Stimulated activated CD8-positive, alpha-beta memory T cell treated with anti-CD3 and anti-CD28 coated beads, Interleukin-15, amount 100 ng/mL, for 48 hours (primary cell): Measurements from ENCODE around the gene DSTYK.

Experiments used
- DNase-seq, 2 donors: peaks; one replicate each; pipeline ENCODE4 v3.0.0-alpha.2; 2020; ENCODE audit warnings: low read depth in 2 of 2

DSTYK gene

GRCh38 chr1:205129447-205130029 is 82.0 kb downstream of the DSTYK start:
- DNase-seq, result no peak

DNA sequence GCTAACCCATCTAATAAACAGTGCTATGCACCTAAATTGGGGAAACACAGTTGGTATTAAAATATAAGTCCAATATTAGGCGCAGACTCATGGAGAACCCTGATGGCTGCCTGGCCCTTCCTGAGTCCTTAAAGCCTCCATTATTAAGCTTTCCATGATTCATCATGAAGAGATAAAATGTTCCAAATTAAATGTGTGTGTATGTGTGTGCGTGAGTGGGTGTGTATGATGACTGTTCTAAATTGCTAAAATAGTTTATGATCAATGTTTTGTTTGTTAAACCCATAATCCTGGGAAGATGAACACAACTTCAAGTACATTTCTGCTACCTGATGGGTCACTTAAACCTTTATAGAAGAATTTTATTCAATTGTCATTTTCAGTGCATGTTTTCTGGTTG is 83.5 kb downstream of the DSTYK start:
- DNase-seq, result no peak

- no peak for DNase-seq
Observed at GRCh38 chr1:205127646-205128045, 83.9 kb downstream of the DSTYK start.

DNA sequence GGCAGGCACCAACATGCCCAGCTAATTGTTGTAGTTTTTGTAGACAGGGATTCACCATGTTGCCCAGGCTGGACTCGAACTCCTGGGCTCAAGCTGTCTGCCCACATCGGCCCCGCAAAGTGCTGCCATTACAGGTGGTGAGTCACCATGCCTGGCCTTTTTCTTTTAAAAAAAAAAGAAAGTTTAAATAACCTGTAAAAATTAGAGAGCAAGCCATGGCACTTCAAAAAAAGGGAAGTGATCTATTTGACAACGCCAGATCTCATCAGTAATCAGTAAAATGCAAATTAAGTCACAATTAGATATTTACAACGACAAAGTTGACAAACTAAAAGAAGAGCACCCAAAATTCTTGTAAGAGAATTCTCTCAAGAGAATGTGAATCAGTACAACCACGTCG is 86.8 kb downstream of the DSTYK start:
- no peak for DNase-seq

- DNase-seq, result no peak
Observed at GRCh38 chr1:205122489-205122882, 89.0 kb downstream of the DSTYK start.

- peak; percentile 89 to 92 for DNase-seq
Observed at GRCh38 chr1:205121660-205122488, 89.6 kb downstream of the DSTYK start, which contains the start of gene RBBP5. Gene RBBP5 (minus strand): TSS chr1:205121978. CDS start chr1:205121873, 105 bp downstream.

- DNase-seq, result no peak
Observed at GRCh38 chr1:205118752-205119151, 92.8 kb downstream of the DSTYK start.

DNA sequence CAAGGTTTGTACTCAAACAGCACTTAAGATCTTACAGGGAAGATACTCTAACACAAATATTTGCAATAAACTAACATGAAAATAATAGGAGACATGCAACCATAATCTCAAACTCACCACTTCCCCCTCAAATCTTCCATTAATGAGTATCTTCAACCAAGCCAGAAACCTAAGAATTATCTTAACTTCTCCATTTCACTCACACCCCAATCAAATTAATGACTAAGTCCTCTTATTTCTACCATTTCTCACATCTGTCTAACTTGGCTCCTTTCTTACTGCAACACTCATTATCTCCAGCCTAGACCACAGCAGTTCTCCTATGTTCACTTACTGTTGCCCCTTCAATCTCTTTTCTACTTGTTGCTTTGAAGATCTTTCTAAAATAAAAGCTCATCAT is 100.1 kb downstream of the DSTYK start:
- no peak for DNase-seq

DNA sequence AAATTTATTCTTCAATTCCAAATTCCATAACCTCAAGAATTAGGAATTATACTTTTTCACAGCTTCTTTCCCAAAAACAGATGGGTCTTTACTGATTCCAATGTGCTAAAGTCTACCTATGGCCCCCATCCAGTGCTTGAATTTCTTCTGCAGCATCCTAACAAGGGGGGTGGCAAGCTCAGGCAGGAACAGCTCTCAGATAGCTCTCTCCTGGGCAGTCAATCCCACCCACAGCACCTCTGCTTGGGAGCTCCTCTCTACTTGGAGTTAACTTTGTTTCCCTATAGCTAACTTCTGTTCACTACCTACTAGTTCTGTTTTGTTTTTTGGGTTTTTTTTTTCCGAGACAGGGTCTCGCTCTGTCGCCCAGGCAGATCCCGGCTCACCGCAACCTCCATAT is 101.8 kb downstream of the DSTYK start:
- DNase-seq, result no peak

DNA sequence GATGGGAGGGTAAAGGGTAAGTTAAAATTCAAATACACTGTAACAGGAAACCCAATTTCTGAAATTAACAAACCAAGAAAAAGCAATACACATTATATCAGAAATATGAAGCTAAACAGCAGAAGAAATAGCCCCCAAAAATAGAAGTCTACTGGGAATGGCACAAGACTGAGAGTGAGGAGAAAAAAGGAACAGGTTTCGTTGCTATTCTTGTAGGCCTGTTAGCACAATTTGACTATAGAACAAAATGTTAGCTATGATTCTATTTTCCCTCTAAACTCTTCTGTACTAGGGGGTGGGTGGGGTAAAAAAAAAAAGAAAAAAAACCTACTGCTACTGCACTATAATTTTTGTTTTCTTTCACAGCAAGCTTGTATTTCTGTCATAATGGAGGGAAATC is 102.2 kb downstream of the DSTYK start:
- no peak for DNase-seq

- DNase-seq, result no peak
Observed at GRCh38 chr1:205108464-205108863, 103.0 kb downstream of the DSTYK start.

GRCh38 chr1:205107327-205107726 is 104.2 kb downstream of the DSTYK start:
- DNase-seq, result no peak

DNA sequence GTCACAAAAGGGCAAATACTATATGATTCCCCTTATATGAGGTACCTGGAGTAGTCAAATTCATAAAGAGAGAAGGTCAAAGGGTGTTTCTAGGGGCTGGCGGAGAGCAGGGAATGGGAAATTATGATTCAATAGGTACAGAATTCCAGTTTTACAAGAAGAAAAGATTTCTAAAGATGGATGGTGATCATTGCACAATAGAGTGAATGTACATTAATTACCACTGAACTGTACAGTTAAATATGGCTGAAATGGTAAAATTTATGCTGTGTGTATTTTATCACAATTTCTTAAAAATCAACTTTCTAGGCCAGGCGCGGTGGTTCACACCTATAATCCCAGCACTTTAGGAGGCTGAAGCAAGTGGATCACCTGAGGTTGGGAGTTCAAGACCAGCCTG is 109.1 kb downstream of the DSTYK start:
- no peak for DNase-seq

- no peak for DNase-seq
Observed at GRCh38 chr1:205098242-205098641, 113.3 kb downstream of the DSTYK start.

DNA sequence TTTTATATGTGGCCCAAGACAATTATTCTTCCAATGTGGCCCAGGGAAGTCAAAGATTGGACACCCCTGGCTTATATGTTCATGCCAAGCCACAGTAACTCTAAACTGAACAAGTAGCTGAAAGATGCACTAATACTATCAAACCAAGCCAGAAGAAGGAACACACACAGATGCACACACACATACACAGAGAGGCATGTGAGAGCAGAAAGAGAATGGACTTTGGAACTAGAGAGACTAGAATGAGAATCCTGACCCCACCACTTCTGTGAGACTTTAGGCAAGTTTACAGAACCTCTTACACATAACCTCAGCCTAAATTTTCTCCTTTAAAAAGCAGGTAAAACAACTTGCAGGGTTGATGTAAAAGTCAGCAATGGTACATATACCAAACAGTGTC is 116.1 kb downstream of the DSTYK start:
- no peak for DNase-seq
